ENCODE data around the gene UGT1A5. TPM values are rescaled to one million over a fixed set of nuclear protein-coding genes. Genes with fewer than 3 reads are reported as not detected.

The UGT1A5 gene
- polyA plus RNA-seq, 1 experiment: not detected

DNA sequence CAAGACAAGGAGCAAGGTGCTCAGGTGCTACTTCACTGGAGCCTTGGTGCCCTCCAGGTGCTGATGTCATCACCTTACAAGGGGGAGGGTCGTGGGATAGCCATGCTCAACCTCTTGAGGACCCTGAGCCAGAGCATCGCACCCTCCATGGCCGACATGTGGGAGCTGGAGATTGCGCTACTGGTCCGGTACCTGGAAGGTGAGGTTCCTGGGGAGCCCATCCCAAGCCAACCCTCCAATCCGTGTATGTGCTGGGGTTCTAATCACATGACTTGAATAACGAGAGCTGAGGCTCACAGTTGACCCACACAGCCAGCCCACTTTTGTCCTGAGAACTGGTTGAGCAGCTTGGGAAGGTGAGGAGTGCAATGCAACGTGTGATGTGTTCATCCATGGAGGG lies 91.3 kb downstream of the UGT1A5 start:
- H3K36me3 ChIP-seq (ENCODE audit: control insufficient read depth, insufficient read depth, low read length): no peaks in the 10 kb centered on the region
- DNase-seq (ENCODE audit: low read depth): no peak
- TF ChIP-seq, protein P1, sequence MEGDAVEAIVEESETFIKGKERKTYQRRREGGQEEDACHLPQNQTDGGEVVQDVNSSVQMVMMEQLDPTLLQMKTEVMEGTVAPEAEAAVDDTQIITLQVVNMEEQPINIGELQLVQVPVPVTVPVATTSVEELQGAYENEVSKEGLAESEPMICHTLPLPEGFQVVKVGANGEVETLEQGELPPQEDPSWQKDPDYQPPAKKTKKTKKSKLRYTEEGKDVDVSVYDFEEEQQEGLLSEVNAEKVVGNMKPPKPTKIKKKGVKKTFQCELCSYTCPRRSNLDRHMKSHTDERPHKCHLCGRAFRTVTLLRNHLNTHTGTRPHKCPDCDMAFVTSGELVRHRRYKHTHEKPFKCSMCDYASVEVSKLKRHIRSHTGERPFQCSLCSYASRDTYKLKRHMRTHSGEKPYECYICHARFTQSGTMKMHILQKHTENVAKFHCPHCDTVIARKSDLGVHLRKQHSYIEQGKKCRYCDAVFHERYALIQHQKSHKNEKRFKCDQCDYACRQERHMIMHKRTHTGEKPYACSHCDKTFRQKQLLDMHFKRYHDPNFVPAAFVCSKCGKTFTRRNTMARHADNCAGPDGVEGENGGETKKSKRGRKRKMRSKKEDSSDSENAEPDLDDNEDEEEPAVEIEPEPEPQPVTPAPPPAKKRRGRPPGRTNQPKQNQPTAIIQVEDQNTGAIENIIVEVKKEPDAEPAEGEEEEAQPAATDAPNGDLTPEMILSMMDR (IDR thresholded peaks at IDR 0.05; ENCODE audit: insufficient read depth, low read depth, low read length): no peak
- H3K27me3 ChIP-seq (ENCODE audit: control insufficient read depth, insufficient read depth, low read length): peaks cover 2% of the 10 kb centered on the region; the same call in 1 of the 2 replicates
- H3K4me3 ChIP-seq (ENCODE audit: low read depth, low read length): no peak overlapping the region
- CTCF ChIA-PET: no interaction called here
- POLR2A ChIA-PET: no interaction called here

DNA sequence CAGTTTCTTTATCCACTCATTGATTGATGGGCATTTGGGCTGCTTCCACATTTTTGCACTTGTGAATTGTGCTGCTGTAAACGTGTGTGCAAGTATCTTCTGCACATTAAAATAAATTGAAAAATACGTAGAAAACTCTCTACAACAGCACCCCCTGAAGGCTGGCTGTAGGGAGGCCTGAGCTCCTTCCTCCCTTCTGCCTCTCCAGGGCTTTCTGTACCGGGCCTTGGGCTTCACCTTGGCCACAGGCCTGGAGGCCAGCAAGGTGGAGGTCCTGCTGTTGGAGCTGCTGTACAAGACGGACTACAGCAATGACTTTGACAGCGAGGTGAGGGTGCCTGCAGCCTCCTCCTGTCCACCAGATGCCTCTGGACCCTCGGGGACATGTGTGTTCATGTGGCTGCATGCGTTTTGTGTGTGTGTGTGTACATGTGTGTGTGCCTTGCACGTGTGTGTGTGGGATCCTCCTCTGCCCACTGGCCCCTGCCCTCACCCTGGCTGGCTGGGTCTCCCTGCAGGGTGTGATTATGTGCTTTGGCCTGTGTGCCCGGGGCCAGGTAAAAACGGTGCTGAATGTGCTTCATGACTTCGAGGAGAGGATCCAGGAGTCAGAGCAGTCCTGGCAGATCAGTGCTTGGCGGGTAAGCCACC lies 94.6 kb downstream of the UGT1A5 start:
- ChIA-PET CTCF (no interaction called here), POLR2A (no interaction called here)
- H3K4me3 ChIP-seq (ENCODE audit: low read depth, low read length): no peak overlapping the region
- peaks cover 3% of the 10 kb centered on the region; the same call in 1 of the 2 replicates for H3K27me3 ChIP-seq (ENCODE audit: control insufficient read depth, insufficient read depth, low read length)
- no peaks in the 10 kb centered on the region for H3K36me3 ChIP-seq (ENCODE audit: control insufficient read depth, insufficient read depth, low read length)
- TF ChIP-seq, protein P1 (IDR thresholded peaks at IDR 0.05; ENCODE audit: insufficient read depth, low read depth, low read length): no peak
- DNase-seq (ENCODE audit: low read depth): no peak

DNA sequence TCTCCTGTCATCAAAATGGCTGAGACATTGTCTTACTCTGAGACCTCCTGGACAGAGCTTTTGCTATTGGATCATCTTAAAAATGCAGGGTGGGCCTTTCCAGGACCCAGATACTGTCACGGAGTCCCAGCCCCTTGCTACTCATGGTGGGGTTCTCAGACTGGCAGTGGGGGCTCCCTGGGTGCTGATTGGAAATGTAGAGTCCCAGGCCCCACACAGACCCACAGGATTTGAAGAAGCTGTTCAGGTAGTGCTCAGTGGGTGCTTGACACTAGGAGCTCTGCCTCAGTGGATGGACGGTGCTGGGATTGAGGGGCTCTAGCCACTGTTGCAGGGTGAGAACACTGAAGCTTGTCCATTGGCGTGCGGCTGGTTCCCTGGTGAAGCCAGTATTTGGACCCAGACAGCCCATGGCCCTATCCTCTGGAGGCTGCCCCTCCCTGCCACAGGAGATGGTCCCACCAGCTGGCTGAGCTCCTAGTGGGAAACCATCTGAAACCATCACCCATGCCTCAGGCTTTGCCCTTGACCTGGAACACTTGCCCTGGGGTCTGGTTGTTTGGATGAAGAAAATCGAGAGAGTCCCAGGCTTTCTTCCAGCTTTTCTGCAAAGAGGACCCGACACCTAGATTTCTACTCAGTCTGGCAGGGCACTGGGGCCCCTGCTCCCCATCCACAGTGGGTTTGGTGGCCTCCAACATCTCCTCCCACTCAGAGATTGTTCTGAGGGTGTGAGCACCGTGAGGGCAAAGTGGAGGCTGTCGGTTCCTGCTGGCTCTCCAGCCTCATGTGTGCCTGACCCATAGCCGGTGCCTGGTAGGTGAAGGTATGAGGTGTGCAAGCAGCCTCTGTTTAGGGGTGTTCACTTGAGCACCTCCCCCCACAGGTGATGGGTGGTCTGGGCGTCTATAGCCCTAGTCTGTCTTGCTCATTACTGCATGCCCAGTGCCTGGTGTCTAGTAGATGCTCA lies 95.5 kb downstream of the UGT1A5 start:
- Histone ChIP-seq H3K27me3 (ENCODE audit: control insufficient read depth, insufficient read depth, low read length) (peaks cover 4% of the 10 kb centered on the region; the same call in 1 of the 2 replicates), H3K4me3 (ENCODE audit: low read depth, low read length) (no peak overlapping the region), H3K36me3 (ENCODE audit: control insufficient read depth, insufficient read depth, low read length) (no peaks in the 10 kb centered on the region)
- CTCF ChIA-PET: interaction anchor here (1.3 kb wide), 1 partner anchor 31 kb away, joined by 3 read pairs; no protein-coding TSS in a partner anchor
- DNase-seq (ENCODE audit: low read depth): no peak
- TF ChIP-seq, protein P1 (IDR thresholded peaks at IDR 0.05; ENCODE audit: insufficient read depth, low read depth, low read length): no peak
- POLR2A ChIA-PET: no interaction called here

DNA sequence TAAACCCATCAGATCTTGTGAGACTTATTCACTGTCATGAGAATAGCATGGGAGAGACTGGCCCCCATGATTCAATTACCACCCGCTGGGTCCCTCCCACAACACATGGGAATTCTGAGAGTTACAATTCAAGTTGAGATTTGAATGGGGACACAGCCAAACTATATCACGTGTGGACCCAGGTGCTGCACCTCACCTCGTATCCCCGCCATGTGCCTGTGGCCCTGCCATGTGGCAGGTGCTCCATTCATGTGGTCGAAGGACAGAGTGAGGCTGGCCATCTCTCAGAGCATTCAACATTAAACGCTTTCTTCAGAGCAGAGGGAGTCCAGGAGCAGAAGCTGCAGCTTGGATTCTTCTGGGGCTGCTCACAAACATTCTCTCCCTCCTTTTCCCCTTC lies 97.7 kb downstream of the UGT1A5 start:
- TF ChIP-seq, protein P1 (IDR thresholded peaks at IDR 0.05; ENCODE audit: insufficient read depth, low read depth, low read length): no peak
- POLR2A ChIA-PET: no interaction called here
- DNase-seq (ENCODE audit: low read depth): no peak

DNA sequence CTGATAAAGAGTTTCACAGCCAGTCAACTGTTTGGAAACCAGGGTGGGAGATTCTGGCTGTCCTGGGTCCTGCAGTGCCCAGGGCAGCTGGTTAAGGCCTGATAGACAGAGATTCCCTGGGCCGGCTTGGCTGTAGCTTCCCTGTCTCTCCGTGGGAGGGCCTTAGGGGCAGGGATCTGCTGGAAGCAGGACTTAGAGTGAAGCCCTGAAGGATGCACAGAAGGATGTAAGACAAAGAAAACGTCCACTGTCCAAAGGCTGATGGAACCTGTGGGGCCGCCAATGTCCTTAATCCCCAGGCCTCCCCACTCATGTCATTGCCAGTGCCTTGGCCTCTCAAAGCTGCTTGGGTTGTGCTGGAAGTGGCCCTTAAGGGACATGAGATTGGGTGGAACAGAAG lies 98.4 kb downstream of the UGT1A5 start:
- CTCF ChIA-PET: no interaction called here
- TF ChIP-seq, protein P1 (IDR thresholded peaks at IDR 0.05; ENCODE audit: insufficient read depth, low read depth, low read length): no peak
- H3K36me3 ChIP-seq (ENCODE audit: control insufficient read depth, insufficient read depth, low read length): no peaks in the 10 kb centered on the region
- H3K27me3 ChIP-seq (ENCODE audit: control insufficient read depth, insufficient read depth, low read length): peaks cover 4% of the 10 kb centered on the region; the same call in 1 of the 2 replicates
- H3K4me3 ChIP-seq (ENCODE audit: low read depth, low read length): no peak overlapping the region
- no peak for DNase-seq (ENCODE audit: low read depth)
- POLR2A ChIA-PET: no interaction called here

More for the DNA sequence above, 97.7 kb downstream of the UGT1A5 start:
- CTCF ChIA-PET: no interaction called here
- H3K4me3 ChIP-seq (ENCODE audit: low read depth, low read length): no peak overlapping the region
- no peaks in the 10 kb centered on the region for H3K36me3 ChIP-seq (ENCODE audit: control insufficient read depth, insufficient read depth, low read length)
- H3K27me3 ChIP-seq (ENCODE audit: control insufficient read depth, insufficient read depth, low read length): peaks cover 4% of the 10 kb centered on the region; the same call in 1 of the 2 replicates

Data from BJ (cell line).